SHP77 (cell line): ENCODE data around the gene IFI27L2.
A peak's percentile ranks its signal among the peaks of the same experiment; 100 is the strongest.

Experiments
- DNase-seq, 2 experiments: peaks; one replicate each; lab custom pipeline; 2025; lab: John Stamatoyannopoulos, UW

IFI27L2 gene

DNA sequence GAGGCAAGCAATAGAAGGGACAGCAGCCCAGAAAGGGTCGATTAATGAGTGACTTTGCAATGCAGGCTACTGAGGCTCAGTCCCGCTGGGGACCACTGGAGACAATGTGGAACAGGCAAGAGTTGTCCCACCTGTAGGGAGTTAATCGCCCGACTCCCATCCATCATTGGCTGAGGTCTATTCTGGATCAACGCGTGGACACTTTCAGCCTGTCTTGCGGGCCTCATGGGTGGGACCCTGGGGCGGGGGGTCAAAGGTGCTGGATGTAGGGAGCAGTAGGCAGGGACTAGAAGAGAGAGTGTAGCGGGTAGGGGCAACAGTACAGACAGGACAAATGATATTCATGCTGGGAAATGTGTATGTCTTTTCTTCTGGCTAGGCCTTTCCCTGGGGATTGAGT, 6.1 kb downstream of the IFI27L2 start:
- no peak for DNase-seq

DNA sequence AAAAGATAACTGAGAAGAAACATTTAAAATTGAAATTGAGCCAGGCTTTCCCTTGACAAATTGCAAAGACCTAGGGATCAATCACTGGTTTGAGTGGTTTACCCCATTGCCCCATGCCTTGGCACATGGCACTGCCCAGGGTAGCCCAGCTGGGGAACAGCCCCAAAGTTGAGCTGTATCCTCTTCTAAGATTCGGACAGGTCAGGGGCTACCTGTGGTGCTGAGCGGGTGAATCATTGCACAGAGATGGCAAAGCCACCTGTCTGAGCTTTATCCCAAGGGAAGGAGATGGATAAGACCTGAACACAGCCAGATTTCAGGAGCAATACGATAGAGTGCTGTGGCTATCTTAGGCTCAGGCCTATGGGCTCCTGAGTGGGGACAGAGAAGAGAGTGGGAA, 7.0 kb downstream of the IFI27L2 start:
- DNase-seq = no peak

DNA sequence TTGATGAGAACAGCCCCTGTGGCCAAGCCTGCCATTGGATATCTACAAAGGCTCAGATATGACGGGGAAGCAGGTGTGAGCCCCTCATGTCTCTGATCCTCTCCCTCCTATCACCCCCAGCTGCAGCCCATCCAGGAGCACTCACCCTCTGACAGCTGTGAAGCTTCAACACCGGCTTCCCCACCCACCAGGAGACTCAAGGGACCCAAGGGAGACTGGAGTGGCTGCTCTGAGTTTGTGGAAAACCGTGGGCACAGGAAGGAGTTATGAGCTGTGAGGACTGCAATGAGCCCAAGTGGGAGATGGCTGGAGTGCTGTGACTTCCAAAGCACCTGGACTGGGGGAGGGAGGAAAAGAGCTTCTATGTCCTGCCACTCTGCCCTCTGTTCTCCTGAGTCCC, 7.9 kb downstream of the IFI27L2 start:
- DNase-seq = no peak

DNA sequence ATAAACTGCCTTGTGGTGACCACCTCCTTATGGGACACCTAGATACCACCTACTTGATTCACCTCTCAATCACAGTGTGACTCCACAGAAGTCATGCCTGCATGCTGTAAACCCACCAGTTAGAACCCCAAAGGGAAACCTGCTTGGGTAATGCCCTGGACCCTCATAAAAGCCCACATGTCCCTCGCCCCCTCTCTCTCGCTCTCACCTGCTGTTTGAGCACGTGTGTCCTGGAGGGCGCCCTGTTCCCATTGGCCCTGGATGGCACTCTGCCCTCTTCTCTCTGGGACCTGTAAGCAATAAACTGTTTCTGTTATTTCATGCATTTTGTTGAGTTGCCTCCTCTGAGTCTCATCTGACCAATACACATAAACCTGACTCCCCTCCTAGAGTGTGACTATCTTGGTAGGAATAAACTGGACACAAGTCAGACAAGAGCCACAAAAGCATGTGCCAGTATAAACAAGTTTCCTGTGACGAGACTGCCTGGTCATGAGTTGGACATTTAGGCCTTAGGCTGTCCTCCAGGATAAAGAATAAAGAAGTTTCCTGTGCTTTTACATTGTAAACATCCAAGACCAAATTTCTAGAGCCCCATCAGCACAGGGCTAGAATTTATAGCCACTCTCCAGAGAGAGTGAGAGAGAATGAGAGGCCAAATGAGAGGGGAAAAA, 8.6 kb downstream of the IFI27L2 start:
- no peak for DNase-seq

DNA sequence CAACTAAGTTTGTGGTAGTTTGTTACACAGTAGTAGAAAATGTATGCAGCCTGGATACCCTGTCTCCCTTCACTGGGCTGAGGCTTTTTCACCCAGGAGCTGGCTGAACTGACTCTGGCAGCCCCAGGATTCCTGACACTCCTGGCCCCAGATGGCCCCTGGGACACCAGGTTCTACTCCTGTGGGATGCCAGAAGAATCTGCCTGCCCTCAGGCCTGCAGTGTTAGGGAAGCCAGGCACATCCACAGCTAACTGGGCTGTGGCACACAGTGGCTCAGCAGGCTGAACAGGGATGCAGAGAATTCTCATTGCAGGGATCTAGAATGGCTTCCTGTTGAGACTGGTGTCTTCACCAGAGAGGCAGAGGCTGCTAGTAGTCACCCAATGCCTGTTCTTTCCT, 10.3 kb downstream of the IFI27L2 start:
- DNase-seq = no peak

DNA sequence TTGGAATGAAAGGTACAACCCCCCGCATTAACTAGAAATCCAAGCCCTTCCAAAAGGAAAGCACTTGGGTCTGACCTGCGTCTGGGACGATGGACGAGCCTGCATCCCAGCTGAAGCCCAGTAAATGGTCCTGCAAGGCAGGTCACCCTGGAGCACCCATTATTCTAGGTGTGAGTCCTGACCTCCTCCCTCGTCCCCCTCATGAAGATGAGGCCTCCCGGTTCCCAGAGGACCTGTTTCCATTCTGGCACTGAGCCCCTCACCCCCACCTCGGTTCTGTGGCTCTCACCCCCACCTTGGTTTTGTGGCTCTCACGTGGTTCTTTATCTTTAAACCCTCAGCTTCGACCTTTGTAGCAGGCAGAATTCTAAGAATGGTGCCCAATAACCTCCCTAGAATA, 11.5 kb downstream of the IFI27L2 start:
- no peak for DNase-seq

DNA sequence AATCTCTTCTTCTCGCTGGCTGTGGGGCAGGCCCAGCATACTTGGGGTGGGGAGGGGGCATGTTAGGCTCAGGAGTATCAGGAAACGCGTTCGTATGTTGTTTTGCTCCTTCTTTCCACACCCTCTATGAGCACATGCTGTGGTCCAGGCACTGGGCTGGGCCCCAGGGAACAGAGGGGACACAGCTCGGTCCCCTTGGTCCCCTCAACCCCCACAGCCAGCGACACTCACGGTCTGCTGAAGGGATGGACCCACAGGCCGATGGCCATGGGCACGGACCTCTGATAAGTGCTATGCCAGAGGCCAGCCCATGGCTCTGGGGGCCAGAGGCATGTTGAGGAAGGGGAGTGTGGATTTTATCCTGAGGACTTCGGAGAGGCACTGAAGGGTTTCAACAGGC, 12.7 kb downstream of the IFI27L2 start:
- no peak for DNase-seq

DNA sequence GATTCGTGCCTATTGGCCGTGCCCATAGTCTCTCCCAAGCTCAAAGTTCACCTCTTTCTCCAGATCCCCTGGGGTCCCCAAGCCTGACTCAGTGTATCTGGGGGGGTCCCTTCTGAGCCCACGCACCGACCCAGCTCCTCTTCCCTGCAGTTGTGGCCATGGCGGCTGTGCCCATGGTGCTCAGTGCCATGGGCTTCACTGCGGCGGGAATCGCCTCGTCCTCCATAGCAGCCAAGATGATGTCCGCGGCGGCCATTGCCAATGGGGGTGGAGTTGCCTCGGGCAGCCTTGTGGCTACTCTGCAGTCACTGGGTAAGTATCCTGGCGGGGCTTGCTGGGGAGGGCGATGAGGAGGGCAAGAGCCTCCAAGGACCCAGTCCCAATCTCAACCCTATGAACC, 13.8 kb downstream of the IFI27L2 start:
- DNase-seq = no peak

DNA sequence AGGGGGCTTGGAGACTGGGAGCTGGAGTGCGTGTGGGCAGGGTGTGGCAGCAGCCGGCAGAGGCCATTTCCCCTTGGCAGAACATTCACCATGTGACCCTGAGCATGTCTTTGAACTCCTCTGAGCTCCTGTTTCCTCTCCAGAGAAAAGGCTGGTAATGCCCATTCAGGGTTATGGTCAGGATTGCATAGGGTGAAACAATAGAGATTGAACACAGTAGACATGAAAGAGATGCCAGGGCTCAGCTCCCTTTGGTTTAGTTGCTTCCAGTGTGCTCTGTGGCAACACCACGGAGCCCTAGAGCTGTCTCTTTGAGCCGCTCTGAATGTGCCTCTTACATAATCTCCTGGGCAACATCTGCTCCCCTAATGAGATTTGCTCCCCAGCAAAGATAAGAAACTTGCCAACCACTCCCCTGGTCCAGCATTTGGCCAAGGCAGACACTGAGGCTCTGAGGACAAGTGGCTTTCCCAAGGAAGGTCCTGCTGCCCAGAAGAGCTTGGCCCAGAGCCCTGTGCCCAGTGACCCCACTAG, 14.3 kb downstream of the IFI27L2 start:
- DNase-seq = no peak

DNA sequence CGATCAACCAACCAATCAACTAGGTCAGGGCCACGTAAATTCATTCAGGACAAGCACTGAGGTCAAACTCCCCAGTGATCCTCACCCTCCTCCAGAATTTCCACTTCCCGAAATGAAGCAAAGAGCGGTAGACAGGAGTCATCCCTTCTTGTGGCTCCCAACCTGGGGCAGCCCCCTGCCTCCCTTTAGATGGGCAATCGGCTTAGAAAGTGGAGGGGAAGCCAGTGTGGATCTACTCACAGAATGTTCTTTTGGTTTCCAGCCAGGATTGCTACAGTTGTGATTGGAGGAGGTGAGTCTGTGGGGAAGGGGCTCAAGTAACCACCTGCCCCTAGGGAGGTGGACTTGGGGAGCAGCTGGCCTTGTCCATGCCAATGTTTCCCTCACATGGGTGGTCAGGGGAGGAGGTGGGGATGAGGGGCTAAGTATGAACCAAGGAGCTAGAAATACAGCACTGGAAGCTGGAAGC, 14.8 kb downstream of the IFI27L2 start:
- DNase-seq = no peak

DNA sequence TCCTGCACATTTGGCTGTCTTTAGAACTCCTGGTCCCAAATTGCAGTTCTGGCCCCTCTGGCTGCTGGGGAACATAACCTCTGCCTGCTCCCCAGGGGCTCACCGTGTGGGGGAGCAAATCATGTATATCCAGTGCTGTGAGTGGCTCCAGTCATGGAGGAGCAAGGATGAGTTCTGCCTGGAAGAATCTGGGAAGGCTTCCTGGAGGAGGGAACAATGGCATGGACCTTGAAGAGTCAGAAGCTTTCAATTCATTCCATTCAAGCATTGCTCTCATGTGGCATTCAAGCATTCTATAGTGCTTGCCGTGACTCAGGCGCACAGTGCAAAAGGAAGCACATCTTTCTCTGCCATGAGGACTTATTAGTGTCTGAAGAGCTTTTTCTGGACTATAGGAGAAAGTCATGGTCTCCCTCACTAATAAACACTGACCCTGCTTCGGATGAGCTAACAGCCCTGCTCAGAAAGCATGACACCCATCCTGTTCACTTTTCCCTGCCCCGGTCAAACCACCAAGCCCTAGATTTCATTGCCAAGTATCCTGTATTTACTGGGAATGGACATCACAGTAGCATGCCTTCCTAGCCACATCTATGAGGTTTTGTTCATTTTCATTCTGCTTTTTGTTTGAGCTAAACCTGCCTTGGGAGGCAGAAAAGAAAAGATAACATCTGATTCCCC, 15.4 kb downstream of the IFI27L2 start:
- no peak for DNase-seq

DNA sequence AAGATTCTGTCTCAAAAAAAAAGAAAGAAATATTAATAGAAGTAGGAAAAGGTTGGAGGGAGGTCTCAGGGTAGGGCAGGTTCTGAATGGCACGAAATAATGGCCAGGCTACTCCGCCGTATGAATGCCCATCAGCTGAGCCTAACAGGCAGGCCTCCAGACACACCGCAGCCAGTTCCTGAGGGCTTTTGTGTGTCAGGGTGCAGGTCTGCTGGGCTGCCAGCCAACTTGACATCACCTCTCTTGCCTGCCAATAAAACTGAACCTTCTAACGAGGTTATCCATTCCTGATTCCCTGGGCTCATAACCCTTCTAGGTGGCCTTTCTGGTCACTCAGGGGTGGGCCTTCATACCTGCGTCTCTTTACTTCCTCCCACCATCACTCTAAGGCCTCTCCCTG, 15.9 kb downstream of the IFI27L2 start:
- DNase-seq = peak; percentile 4 to 37

DNA sequence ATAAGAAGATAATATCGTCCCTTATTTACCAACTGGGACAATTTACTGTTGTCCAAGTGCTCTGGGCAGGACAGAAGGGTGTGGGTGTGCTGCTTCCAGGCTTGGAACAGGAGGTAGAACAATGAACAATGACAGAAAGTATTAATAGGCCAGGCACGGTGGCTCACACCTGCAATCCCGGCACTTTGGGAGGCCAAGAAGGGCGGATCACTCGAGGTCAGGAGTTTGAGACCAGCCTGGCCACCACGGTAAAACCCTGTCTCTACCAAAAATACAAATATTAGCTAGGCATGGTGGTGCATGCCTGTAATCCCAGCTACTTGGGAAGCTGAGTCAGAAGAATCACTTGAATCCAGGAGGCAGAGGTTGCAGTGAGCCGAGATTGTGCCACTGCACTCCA, 16.3 kb downstream of the IFI27L2 start:
- DNase-seq = no peak

DNA sequence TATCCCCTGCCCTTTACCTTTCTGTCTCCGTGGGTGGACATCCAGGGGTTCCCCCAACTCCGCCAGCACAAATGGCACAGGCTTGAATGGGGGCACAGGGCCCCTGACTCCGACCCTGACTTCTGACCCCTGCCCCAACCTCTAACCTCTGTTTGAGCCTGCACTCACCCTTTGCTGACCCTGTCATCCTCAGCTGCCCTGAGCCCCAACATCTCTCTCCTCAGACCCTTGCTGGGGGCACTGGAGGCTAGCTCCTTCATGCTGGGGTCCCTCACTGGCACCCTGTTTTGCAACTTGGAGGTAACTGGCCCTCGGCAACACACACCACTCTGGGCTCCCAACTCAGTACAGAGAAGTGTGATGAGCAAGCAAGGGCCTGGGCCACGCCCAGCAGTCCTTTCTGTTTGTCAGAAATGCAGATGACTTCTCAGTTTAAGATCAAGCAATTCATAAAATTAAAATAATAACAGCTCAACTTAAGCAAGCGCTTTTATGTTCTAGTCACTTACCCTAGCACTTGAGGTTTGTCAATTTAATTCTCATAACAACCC, 16.8 kb downstream of the IFI27L2 start:
- DNase-seq = no peak

DNA sequence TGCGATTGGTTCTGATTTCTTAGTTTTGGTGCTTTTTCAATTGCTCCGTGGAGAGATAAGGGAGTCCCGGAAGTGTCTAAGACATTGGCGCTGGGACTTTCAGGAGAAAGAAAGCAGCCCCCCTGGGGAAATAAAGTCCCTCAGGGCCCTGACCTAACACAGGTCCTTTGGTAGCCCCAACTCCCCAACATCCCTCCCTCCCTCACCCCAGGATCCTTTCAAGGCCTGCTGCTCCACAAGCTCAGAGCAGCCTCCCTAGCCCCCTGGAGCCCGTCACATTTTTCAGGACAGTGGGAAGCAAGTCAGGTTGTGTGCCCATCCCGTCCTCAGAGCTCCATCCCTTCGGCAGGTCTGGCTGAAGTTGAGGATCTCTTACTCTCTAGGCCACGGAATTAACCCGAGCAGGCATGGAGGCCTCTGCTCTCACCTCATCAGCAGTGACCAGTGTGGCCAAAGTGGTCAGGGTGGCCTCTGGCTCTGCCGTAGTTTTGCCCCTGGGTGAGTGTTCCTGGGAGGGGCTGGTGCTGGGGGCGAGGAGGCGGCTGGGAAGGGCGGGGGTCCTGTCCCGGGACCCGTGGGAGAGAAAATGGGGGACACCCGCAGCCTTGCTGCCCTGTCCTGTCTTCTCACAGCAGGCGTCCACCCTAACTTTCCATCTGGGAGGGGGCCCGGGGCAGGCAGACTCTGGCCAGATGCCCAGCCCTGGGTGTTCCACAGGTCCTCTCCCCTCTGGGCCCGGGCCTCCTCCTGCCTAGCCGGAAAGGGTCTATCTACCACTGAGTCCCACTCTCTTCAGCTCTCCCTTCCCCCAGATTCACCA, 17.9 kb downstream of the IFI27L2 start:
- no peak for DNase-seq

DNA sequence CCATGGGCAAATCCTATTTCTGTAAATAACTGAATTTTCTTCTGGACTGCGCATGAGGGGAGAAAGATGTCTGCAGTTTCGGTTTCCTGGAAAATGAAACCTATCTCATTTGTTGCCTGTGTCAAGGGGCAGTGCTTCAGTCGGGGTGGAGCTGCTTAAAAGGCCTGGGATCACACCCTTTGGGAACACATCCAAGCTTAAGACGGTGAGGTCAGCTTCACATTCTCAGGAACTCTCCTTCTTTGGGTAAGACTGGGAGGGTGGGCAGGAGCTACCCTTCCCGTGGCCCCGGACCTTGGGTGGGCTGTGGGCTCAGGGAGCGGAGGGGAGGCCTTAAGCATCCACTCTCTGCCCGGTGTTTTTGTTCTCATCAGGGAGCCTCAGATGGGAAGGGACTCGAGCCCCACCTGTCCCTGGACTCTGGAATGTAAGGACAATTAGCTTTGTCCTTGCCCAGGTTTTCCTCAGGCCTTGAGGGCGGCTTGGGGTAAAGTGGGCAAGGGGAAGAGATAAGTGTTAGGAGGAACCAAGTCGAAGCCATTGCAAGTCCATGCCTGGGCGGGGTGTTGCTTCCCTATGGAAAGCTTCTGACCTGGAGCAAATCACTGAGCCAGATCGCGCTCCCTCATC, 18.7 kb downstream of the IFI27L2 start, which contains the start of gene IFI27:
Gene IFI27 (plus strand): TSS at position 185 of the 630 bp plus-strand sequence.
- DNase-seq = no peak

DNA sequence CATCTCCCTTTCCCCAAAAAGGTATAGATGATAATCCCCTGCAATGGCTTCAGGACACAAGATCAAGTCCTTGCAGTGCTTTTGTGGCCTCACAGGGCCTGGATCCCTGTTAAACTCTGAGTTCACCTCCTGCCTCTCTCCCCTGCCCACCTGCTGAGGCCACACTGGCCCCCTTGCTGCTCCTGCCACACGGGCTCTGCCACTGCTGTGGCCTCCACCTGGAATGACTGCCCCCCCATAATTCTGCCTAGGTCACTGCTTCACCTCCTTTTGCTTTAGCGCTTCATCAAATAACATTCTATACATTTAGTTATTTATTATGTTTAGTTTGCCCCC, 19.5 kb downstream of the IFI27L2 start:
- DNase-seq = no peak

DNA sequence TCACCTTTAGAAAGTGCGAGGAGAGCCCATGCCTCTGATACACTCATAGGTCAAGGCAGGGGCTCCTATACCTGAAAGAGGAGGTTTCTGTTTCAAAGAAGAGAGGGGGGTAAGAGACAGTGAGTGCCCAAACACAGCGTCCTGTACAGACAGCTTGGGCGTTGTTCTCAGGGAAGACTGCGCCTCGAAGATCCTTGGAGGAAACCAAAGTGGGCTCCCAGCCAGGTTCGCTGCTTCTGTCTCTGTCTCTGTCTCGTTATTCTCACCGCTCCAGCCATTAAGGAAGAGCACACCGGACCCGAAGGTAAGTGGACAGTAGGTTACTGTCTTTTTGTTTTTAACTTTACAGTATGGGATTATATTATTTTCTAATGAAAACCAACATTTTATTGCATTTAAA, 24.7 kb downstream of the IFI27L2 start:
- DNase-seq = no peak

DNA sequence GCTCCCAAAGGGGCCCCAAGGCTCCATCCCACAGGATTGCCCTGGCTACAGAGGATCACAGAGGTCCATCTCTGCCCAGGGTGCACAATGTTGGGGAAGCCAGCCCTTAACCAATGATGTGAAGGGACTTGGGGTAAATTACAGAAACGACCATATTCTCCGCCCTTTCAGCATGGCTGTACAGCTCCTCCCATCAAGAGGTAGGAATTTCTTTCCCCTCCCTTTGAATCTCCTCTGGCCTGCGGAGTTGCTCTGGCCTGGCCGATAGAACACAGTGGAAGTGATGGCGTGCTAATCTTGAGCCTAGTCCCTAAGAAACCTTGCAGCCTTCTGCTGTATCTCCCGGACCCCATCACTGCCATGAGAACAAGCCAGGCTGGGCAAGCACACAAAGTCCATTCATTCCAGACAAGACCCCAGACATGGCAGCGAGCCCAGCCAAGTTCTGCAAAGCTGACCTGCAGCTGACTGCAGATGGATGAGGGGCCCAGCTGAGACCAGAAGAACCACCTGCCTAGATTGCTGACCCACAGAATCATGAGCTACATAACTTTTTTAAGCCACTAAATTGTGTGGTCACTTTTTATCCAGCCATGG, 25.8 kb downstream of the IFI27L2 start:
- no peak for DNase-seq

DNA sequence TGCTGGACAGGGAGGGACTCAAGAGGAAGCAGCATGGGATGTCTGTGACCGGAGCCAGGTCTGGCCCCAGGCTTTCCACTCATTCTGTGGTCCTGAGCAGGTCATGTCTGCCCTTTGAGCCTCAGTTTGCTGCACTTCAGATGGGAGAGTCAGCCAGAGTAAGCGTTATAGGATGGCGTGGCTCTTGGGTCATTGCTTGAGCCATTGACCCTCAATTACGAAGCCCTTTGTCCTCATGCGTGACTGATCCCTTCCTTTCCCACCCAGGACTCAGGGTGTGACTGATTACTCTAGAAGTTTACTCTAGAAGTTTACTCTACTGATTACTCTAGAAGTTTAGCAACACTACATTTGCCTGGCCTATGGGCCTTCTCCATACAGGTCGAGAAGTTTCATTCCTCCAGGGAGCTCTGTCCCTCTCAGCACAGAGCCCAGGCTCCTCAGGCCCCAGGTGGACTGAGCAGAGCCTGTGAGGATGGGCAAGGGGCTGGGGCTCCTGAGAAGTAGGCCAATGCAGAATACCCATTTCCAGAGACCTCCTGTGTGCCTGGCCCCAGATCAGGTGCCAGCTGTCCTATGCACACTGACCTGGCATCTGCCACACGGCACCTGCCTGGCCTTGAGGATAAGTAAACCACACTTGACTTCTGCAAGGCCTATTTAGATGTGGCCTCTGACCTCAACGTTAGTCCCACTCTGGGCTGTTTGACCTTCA, 26.5 kb downstream of the IFI27L2 start:
- DNase-seq = no peak

DNA sequence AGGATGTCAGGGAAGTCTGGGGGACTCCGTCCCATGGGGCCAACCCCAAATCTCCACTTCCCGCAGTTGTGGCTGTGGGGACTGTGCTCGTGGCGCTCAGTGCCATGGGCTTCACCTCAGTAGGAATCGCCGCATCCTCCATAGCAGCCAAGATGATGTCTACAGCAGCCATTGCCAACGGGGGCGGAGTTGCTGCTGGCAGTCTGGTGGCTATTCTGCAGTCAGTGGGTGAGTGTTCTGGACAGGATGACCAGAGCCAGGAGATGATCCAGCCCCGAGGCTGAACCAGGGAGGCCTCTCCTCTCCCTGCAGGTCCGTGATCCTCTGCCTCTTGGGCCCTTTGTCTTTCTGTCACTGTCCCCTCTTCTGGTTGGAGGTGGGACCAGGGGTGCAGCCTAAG, 27.7 kb downstream of the IFI27L2 start:
- no peak for DNase-seq
